Nephron progenitor cell (in vitro differentiated cells): Measurements from ENCODE around the gene ANKAR.

Experiments used
- DNase-seq: peaks from one replicate; pipeline ENCODE4 v3.0.0; 2021
- H3K27ac Mint-ChIP-seq: 2 replicates; pipeline ENCODE4 v1.8.0; 2021; ENCODE audit warnings: mild to moderate bottlenecking, moderate library complexity, mixed read lengths
- H3K27me3 Mint-ChIP-seq: 2 replicates; pipeline ENCODE4 v1.8.0; 2021; ENCODE audit warnings: mild to moderate bottlenecking, low read depth, mixed read lengths; ENCODE audit not compliant: poor library complexity
- H3K36me3 Mint-ChIP-seq: 2 replicates; pipeline ENCODE4 v1.8.0; 2021; ENCODE audit warnings: low read depth, mixed read lengths
- H3K4me1 Mint-ChIP-seq: 2 replicates; pipeline ENCODE4 v1.8.0; 2021; ENCODE audit warnings: mixed read lengths
- H3K4me3 Mint-ChIP-seq: 2 replicates; pipeline ENCODE4 v1.8.0; 2021; ENCODE audit warnings: mild to moderate bottlenecking, moderate library complexity, mixed read lengths
- H3K9me3 Mint-ChIP-seq: 2 replicates; pipeline ENCODE4 v1.8.0; 2021; ENCODE audit warnings: mild to moderate bottlenecking, moderate library complexity, mixed read lengths
- TF ChIP-seq, protein P1 (sequence below): fragments of 200-600 bp; sonication (generic); IDR thresholded peaks from 2 replicates; pipeline ENCODE4 v1.5.0; 2021; ENCODE audit warnings: antibody characterized with exemption

The ANKAR gene, protein sequence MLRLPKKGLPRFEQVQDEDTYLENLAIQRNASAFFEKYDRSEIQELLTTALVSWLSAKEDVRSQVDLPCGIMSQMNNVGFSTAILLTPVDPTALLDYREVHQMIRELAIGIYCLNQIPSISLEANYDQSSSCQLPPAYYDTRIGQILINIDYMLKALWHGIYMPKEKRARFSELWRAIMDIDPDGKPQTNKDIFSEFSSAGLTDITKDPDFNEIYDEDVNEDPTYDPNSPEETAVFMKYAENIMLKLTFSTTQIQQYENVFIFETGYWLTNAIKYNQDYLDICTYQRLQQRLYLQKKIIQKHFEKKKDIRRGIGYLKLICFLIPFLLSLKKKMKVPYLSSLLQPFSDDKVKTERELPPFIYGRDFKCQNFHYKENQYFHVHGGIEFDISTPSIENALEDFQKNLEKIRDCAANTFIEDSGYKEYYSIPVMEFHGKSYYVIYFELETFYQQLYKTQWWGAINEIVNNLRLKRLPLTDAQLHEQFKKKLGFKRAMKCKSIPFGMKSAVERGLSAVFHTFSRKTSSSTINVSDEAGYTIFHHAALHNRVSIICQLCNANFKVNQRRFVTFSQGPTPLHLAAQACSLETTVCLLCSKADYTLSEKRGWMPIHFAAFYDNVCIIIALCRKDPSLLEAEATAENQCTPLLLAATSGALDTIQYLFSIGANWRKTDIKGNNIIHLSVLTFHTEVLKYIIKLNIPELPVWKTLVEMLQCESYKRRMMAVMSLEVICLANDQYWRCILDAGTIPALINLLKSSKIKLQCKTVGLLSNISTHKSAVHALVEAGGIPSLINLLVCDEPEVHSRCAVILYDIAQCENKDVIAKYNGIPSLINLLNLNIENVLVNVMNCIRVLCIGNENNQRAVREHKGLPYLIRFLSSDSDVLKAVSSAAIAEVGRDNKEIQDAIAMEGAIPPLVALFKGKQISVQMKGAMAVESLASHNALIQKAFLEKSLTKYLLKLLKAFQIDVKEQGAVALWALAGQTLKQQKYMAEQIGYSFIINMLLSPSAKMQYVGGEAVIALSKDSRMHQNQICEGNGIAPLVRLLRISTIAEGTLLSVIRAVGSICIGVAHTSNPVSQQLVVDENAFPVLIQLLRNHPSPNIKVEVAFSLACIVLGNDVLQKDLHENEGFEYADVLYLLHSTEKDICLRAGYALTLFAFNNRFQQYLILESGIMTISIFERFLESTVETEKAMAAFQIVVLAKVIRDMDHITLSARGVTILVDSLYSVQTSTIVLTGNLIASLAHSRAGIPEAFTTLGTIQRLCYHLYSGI (N-terminal part only)

DNA sequence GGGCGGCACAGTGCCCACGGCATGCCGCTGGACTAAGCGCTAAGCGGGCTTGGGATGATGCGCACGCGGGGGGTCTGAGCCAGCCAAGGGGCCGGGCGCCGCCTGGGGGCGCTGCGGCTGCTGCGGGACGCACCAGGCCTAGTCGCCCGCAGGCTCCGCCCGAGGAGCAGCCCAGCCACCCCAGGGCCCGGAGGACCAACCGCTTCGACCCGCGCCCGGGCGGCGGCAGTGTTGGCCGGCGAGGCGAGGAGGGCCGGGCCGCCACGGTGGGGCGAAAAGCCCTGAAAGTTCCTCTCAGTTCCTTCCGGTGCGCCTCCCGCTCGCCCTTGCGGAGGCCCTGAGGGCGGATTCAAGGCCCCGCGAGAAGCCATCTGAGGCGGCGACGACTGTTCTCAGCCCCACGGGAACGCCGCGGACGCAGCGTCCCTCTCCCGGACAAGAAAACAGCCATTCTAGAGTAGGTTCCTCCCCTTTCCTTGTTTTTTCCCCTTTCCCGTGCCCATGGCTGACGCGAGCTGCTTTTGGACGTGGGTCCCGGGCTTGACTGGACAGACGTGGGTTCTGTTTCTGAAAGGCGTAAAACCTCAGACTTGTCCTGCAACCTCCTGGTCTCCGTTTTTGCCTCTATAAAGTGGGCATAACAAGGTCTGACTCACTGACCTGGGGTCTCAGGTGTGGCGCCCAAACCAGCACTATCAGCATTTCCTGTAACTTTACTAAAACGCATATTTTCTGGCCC is at the start of gene ANKAR:
ANKAR (plus strand) TSS at position 297 of the 739 bp plus-strand sequence. CDS start 1,821 bp downstream, outside the sequence.
- Mint-ChIP-seq H3K4me1 (peaks cover 21% of the 10 kb centered on the region), H3K27me3 (peaks cover 5% of the 10 kb centered on the region), H3K36me3 (peaks cover 61% of the 10 kb centered on the region), H3K27ac (peak within 1 kb of the TSS; percentile 95), H3K9me3 (peaks cover 27% of the 10 kb centered on the region), H3K4me3 (peak within 1 kb of the TSS; percentile 89)
- TF ChIP-seq, protein P1, sequence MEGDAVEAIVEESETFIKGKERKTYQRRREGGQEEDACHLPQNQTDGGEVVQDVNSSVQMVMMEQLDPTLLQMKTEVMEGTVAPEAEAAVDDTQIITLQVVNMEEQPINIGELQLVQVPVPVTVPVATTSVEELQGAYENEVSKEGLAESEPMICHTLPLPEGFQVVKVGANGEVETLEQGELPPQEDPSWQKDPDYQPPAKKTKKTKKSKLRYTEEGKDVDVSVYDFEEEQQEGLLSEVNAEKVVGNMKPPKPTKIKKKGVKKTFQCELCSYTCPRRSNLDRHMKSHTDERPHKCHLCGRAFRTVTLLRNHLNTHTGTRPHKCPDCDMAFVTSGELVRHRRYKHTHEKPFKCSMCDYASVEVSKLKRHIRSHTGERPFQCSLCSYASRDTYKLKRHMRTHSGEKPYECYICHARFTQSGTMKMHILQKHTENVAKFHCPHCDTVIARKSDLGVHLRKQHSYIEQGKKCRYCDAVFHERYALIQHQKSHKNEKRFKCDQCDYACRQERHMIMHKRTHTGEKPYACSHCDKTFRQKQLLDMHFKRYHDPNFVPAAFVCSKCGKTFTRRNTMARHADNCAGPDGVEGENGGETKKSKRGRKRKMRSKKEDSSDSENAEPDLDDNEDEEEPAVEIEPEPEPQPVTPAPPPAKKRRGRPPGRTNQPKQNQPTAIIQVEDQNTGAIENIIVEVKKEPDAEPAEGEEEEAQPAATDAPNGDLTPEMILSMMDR = peak; percentile 75
- peak; percentile 89 for DNase-seq

DNA sequence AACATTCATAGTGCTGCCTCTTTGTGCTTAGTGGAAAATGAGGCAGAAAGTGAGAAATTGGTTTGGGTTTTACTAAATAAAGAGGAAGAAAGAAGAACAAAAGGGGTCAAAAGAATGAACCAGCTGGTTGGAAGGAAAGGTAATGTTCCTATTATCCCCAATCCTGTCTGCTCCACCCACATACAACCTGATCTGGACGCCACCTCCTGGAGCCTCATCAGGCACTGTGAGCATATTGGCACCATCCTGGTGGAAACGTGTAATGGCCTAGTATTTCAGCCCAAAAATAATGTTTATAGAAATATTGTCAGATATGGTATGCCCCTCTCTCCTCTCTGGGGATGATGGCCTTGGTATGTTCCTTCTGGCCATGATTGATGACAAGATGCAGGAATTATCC is 48.8 kb upstream of the ANKAR start:
- no peak for DNase-seq
- H3K27me3 Mint-ChIP-seq = no peaks in the 10 kb centered on the region

DNA sequence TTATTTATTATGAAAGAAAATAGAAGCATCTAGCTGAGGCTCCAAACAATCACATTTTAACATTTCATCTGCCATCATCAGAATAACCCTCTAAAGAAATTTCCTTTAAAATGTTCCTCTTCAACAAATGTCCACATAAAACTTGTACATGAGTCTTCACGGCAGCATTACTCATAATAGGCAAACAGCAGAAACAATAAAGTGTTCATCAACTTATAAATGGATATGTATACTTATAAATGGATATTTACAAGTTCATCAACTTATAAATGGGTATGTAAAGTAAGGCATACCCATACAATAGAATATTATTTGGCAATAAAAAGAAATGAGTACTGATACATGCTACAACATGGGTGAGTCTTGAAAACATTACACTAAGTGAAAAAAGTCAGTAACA is 46.7 kb upstream of the ANKAR start:
- H3K9me3 Mint-ChIP-seq = no peaks in the 10 kb centered on the region
- TF ChIP-seq, protein P1 = no peak
- no peaks in the 10 kb centered on the region for H3K27me3 Mint-ChIP-seq
- H3K27ac Mint-ChIP-seq = no peak overlapping the region
- peaks cover 25% of the 10 kb centered on the region for H3K4me1 Mint-ChIP-seq
- H3K36me3 Mint-ChIP-seq = no peaks in the 10 kb centered on the region
- no peak for DNase-seq
- no peak overlapping the region for H3K4me3 Mint-ChIP-seq

More for the DNA sequence above, 48.8 kb upstream of the ANKAR start:
- Mint-ChIP-seq H3K36me3 (no peaks in the 10 kb centered on the region), H3K4me3 (no peak overlapping the region), H3K4me1 (peaks cover 21% of the 10 kb centered on the region), H3K27ac (no peak overlapping the region), H3K9me3 (no peaks in the 10 kb centered on the region)
- TF ChIP-seq, protein P1 = no peak

DNA sequence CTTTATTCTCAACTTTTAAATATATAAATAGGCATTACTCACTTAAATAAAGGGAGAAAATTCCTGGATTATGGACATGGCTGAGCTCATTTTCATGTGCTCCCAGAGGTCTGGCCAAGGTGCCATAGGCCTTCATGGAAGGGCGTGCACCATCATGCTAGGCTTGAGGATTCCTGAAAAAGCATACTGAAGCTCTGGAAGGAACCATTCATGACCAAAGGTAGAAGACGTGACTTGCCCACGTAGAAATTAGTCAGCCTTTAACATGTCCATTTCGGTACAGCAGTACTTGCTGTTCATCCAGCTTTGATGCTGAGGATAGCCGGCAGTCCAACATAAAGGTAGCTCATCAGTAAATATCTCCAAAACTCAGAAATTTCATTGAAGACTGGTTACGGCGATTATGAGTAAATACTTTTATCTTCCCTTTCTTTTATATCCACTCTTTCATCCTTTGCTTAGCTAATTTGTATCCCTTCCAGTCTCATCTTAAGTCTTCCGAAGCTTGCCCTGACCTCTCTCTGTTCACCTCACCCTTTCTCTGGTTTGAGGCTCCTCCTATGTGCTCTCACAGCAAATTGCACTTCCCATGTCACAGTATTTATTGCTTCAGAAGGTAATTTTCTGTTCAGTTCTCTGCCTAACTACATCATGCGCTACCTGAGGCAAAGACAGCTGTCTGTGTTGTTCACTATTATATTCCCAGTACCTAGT is 45.5 kb upstream of the ANKAR start:
- TF ChIP-seq, protein P1 = no peak

More for the DNA sequence above, 45.5 kb upstream of the ANKAR start:
- no peak overlapping the region for H3K4me3 Mint-ChIP-seq
- H3K36me3 Mint-ChIP-seq = no peaks in the 10 kb centered on the region
- H3K27ac Mint-ChIP-seq = no peak overlapping the region
- H3K4me1 Mint-ChIP-seq = peaks cover 25% of the 10 kb centered on the region
- H3K9me3 Mint-ChIP-seq = no peaks in the 10 kb centered on the region
- DNase-seq = no peak
- H3K27me3 Mint-ChIP-seq = no peaks in the 10 kb centered on the region
